Midbrain (tissue), 1 donor: ENCODE results near the gene TNIK.

Experiments
- DNase-seq: peaks from one replicate; lab custom pipeline; 2025; lab: John Stamatoyannopoulos, UW

Gene TNIK

GRCh38 chr3:171362575-171362974 lies 97.6 kb downstream of the TNIK start:
- DNase-seq, result no peak

GRCh38 chr3:171358881-171359198 lies 101.4 kb downstream of the TNIK start:
- no peak for DNase-seq

DNA sequence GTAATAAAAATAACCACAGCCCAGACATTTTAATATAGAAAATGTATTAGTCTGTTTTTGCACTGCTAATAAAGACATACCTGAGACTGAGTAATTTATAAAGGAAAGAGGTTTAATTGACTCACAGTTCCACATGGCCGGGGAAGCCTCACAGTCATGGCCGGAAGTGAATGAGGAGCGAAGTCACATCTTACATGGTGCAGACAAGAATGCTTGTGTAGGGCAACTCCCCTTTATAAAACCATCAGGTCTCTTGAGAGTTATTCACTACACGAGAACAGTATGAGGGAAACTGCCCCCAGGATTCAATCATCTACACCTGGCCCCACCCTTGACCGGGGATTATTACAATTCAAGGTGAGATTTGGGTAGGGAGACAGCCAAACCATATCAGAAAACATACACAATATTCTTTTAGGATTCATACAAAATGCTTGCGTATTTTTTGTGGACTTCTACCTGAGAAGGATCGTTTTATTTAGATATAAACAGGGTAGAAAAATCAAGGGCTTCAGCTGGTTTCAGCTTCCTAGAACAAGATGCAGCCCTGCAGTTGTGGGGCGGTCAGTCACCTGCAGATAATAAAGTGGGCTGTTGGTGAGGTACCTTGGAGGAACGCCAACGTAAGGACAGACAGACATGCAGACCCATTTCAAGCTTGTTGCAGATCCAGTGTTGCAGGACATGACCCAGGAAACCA lies 101.9 kb downstream of the TNIK start:
- no peak for DNase-seq

- DNase-seq, result no peak
These were observed 102.5 kb downstream of the TNIK start for GRCh38 chr3:171357721-171358120.

DNA sequence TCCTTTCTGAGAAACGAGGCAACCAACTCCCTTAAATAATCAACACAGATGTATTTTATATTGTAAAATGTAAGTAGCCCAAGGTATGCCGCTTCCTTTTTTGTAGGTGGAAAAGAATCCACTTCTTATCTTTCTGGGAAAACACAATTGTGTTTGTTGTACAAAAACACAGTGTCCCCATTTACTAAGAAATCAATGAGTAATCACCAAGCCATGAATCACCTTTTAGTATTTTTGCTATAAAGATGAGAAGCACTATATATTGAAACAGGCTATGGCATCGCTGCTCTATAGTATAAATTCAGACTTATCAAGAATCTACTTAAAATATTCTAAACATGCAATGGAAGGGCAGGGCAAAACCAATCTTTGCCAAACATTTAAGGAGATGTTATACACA lies 104.0 kb downstream of the TNIK start:
- DNase-seq, result no peak

DNA sequence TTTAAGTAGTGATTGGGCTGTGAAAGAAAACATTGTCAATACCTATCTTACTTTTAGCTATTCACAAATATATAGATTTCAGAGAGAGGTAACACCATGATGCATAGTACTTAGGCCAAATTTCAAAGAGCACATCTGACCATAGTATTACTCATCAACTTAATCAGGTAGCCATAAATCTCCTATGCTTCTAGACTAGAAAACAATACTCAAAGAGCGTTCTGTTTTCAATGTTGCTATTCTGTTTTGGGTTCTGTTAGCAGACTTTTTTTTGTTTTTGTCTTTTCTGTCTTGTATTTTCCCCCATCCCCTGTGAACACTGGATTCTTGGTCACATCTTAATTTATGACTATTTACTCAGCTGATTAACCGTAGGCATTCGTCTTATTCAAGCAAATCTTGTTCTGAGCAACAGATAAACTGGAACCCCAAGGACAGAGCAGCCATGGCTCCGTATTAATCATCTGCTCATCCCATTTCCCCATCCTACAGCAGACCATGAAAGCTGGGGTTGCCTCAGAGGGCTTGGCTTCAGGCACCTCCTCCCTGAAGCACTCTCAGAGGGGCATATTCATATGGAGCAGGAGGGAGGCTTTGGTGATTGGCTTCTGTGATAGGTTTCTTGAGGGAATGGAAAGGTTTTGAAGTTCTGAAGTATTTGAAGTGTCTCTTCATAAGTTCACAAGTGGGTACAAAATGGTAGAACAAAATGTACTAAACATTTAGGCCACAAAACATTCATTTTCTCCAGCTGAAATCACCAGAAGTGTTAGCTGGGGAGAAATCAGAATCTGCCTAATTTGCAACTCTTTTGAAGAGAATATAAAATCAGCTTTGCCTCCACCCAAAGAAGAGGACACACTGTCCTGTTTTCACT lies 105.3 kb downstream of the TNIK start:
- no peak for DNase-seq

DNA sequence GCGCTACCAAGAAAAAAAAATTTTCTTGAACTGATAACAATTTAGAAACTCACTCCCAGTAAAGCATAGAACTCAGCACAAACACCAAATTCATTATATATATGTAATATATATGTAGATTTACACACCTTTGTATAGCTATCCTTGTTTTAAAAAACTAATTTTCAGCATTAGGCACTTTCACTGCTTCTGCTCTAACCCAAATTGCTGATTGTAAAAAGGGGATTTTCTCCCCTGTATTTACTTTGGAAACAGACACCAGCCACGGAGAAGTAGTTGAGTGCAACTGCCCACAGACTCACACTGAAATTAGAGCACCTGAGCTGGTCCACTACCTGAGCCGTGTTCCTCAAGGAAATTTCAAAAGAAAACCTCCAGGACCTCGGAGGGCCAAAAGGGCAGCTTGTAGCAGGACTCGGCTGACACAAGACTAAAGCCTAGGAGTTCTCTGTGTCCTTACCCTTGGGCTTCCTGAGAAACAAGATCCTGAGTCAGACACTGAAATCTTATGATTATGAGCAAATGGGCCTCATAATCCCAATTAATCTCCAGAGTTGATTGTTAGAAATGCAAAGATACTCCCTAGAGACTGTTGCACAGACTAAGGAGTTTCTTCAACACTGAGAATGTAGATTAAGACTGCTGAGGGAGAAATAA lies 106.0 kb downstream of the TNIK start:
- no peak for DNase-seq

DNA sequence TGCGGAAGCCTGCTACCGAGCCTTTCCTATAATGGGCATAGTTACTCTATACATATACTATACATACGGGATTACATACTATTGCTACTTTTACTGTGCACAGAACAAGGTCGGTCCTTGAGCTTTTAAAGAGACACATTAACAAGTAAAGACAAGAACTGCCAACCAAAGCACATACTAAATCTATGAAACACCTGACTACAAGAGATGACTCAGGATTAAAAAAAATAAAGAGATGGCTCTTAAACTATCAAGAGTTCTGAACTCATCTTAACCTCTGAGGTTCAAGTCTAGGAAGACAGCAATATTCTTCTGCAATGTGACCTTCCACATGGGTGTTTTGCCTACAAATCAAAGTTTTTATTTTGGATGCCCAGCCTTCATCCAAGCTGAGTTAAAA lies 106.8 kb downstream of the TNIK start:
- DNase-seq, result no peak

DNA sequence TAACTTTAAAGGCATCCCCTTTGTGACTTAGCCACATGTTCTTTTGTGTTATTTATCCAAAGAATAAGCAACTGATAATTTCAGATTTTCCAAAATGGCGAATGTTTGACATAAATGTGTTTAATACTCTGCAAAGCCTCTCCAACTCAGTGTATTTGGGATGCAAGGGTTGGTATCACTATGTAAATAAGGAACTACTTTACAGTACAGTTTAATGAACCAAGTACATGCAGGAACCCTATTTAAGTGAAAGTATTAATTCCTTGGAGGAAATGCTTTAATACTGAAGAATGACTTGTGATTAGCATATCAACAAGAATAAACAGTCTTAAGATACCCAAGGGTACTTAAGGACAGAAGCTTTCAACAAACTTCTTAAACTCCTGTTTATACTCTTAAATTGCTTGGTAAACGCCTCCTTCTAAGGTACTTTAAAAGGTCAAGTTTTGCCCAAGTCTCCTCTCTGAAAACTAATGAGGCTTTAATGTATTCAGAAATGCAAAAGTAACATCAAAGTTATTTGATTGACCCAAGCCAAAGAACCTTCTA lies 107.7 kb downstream of the TNIK start:
- no peak for DNase-seq

GRCh38 chr3:171351676-171352075 lies 108.5 kb downstream of the TNIK start:
- no peak for DNase-seq

GRCh38 chr3:171350364-171350763 lies 109.8 kb downstream of the TNIK start:
- DNase-seq, result no peak

GRCh38 chr3:171349392-171349791 lies 110.8 kb downstream of the TNIK start:
- no peak for DNase-seq

DNA sequence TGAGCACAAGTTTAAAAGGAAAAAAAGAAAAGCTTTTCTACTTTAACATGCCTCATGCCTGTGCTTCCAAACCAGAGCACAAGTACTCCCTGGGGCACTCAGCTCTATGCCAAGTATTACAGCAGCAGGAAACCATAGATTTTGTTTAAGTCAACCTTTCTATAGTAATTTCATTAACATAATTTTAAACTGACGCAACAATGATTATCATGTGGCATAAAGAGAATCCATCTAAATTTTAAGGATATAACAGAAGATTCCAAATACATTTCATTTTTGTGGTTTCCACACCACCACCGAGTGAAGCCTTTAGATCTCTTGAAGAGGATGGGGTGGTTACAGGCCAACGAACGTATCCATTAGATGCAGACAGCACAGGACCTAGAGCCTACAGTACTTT lies 112.1 kb downstream of the TNIK start:
- DNase-seq, result peak; percentile 51

- no peak for DNase-seq
These were observed 112.7 kb downstream of the TNIK start for GRCh38 chr3:171347301-171348039.

- DNase-seq, result no peak
These were observed 113.5 kb downstream of the TNIK start for GRCh38 chr3:171346582-171347300.

GRCh38 chr3:171346019-171346418 lies 114.2 kb downstream of the TNIK start:
- DNase-seq, result no peak

DNA sequence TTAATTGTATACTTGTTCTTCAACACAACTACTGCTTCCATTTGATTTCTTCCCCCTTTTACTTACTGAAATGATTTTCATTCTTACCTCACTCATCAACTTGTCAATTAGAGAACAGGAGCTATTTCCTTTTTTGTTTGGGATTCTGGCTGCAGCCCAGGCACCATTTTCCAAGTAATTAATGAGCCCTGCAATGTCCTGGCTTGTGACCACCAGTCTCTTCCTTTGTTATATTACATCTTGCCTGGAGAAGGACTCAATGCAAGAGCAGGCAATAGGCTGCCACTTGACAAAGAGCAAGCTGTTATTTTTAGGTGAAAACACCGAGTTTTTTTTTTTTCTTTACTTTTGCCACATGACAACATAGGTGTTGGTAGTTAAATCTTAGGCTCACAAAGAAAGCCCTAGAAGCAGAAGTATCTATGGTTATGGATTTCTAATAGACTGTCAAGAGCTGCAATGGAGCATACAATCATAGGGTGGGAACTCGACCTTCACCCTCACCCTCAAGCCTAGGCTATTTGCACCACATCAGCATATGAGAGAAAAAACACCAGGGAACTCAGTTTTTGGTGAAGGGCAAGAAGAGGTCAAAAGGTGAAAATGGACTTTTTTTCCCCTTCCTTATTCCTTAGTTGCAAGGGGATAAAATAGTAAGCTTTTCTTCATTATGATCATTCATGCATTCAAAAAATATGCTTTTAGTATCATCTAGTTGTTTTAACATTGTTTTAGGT lies 114.9 kb downstream of the TNIK start:
- DNase-seq, result no peak

DNA sequence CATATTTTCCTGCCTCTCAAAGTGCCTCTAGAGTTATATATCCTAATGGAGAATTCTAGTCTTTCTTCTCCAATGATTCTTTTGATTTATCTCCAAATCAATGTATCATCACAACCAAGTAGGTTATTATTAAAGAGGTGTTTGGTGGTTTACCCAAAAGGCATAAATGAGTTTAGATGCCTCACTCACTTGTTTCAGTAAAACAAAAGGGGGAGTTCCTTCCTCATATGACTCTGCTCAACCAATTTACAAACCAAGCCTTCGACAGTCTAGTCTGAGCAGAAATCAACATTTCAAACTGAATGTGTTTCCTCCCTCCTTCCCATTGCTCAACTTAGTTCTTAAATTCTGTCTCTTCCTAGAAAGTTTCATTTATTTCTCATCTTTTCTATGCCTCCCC lies 116.5 kb downstream of the TNIK start:
- no peak for DNase-seq

- DNase-seq, result no peak
These were observed 117.3 kb downstream of the TNIK start for GRCh38 chr3:171342783-171343420.

DNA sequence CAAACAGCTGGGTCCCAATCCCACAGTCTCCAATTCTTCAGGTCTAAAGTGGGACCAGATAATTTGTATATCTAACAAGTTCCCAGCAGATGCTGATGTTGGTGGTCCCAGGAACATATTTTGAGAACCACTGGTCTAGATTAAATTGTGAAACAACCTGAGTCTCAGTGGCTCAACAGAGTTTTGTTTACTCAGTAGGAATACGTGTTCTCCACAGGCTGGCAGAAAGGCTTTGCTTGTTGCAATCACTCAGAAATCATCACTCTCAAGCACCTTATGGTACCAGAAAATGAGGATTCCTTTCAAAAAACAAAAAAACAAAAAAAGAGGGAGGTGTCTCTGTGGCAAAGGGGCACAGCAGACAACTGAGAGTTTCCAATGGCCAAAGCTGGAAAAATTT lies 118.0 kb downstream of the TNIK start:
- no peak for DNase-seq
